Lower leg skin (tissue), 3 donors: ENCODE data around the gene TMEM86B.

Experiments
- POLR2A ChIP-seq, 2 donors: fragments of 450-650 bp; IDR thresholded peaks; one replicate each; pipeline ENCODE4 v1.6.1; 2016 to 2017; ENCODE audit warnings: antibody characterized with exemption in 2 of 2, mild to moderate bottlenecking in 1 of 2, moderate library complexity in 1 of 2
- TF ChIP-seq, protein P1 (sequence below), 3 donors: fragments of 450-650 bp; IDR thresholded peaks; one replicate each; pipeline ENCODE4 v1.5.1; 2016; ENCODE audit warnings: antibody characterized with exemption in 3 of 3, mild to moderate bottlenecking in 3 of 3, moderate library complexity in 2 of 3

DNA sequence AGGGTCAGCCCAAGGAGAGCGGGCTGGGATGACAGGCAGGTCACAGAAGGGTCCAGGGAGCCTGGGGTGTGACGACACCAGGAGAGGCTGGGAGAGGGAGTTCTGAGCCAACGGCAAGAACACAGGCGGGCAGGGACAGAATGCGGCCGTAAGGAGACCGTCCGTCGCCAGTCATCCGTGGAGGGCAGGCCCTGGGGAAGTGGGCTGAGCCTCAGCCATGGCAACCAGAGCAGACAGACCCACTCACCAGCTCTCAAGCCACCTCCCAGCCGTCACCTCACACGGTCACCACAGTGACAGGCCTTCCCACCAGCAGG is 3.7 kb upstream of the TMEM86B start:
- TF ChIP-seq, protein P1, sequence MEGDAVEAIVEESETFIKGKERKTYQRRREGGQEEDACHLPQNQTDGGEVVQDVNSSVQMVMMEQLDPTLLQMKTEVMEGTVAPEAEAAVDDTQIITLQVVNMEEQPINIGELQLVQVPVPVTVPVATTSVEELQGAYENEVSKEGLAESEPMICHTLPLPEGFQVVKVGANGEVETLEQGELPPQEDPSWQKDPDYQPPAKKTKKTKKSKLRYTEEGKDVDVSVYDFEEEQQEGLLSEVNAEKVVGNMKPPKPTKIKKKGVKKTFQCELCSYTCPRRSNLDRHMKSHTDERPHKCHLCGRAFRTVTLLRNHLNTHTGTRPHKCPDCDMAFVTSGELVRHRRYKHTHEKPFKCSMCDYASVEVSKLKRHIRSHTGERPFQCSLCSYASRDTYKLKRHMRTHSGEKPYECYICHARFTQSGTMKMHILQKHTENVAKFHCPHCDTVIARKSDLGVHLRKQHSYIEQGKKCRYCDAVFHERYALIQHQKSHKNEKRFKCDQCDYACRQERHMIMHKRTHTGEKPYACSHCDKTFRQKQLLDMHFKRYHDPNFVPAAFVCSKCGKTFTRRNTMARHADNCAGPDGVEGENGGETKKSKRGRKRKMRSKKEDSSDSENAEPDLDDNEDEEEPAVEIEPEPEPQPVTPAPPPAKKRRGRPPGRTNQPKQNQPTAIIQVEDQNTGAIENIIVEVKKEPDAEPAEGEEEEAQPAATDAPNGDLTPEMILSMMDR (IDR thresholded peaks at IDR 0.05) = no peak
- no peak for TF ChIP-seq POLR2A (IDR thresholded peaks at IDR 0.05)
